OCI-LY7 (cell line): ENCODE data around the gene LHPP. TPM values are rescaled to one million over a fixed set of nuclear protein-coding genes. Genes with fewer than 3 reads are reported as not detected.

Experiments
- BruUV-seq: library from RNA; stranded (reverse); fragments of 400-500 nt; replicated peaks from 2 replicates; lab custom pipeline; 2021; lab: Mats Ljungman, UMichigan
- CTCF ChIA-PET: fragments of 300-600 bp; sonication (Branson Sonifier 250); formaldehyde crosslinking; loops from one replicate; lab custom pipeline; 2022; ENCODE audit warnings: antibody characterized with exemption; ENCODE audit not compliant: unreplicated experiment; lab: Charles Lee
- POLR2A ChIA-PET: fragments of 300-600 bp; sonication (Branson Sonifier 250); formaldehyde crosslinking; loops from one replicate; lab custom pipeline; 2022; ENCODE audit warnings: antibody characterized with exemption; lab: Charles Lee
- DNase-seq: peaks from one replicate; pipeline ENCODE4 v3.0.0-alpha.2; 2015; ENCODE audit warnings: low spot score
- H2AFZ ChIP-seq: fragments of 200-600 bp; sonication (generic), shearing (Covaris generic); 2 replicates; pipeline ENCODE4 v1.6.1; 2014; ENCODE audit warnings: mild to moderate bottlenecking, antibody characterized with exemption, low read length, moderate library complexity
- H3K27ac ChIP-seq: fragments of 200-600 bp; sonication (generic); 2 replicates; pipeline ENCODE4 v1.5.1; 2014; ENCODE audit warnings: mixed run types, low read depth, mild to moderate bottlenecking, moderate library complexity, low read length, inconsistent platforms; ENCODE audit not compliant: poor library complexity, severe bottlenecking
- H3K36me3 ChIP-seq: fragments of 200-600 bp; sonication (generic); 2 replicates; pipeline ENCODE4 v1.6.1; 2014; ENCODE audit warnings: mild to moderate bottlenecking, antibody characterized with exemption, low read length, moderate library complexity, mixed read lengths; ENCODE audit not compliant: insufficient read depth
- H3K4me1 ChIP-seq: fragments of 200-600 bp; sonication (generic); 2 replicates; pipeline ENCODE4 v1.5.1; 2014; ENCODE audit warnings: mild to moderate bottlenecking, low read length; ENCODE audit not compliant: insufficient read depth, poor library complexity, severe bottlenecking
- H3K4me2 ChIP-seq: fragments of 200-600 bp; sonication (generic); 2 replicates; pipeline ENCODE4 v1.6.1; 2014; ENCODE audit warnings: mild to moderate bottlenecking, low read length
- H3K4me3 ChIP-seq: fragments of 200-600 bp; sonication (generic); 2 replicates; pipeline ENCODE4 v1.5.1; 2014; ENCODE audit warnings: mild to moderate bottlenecking, low read depth, low read length; ENCODE audit not compliant: poor library complexity, severe bottlenecking
- H3K79me2 ChIP-seq: fragments of 200-600 bp; sonication (generic); 2 replicates; pipeline ENCODE4 v1.6.1; 2016; ENCODE audit warnings: low read depth, mild to moderate bottlenecking, low read length, moderate library complexity, mixed read lengths; ENCODE audit not compliant: insufficient read depth
- H3K9me2 ChIP-seq: fragments of 200-600 bp; sonication (generic); 2 replicates; pipeline ENCODE4 v1.6.1; 2016; ENCODE audit warnings: mild to moderate bottlenecking, low read length, mixed read lengths; ENCODE audit not compliant: insufficient read depth
- H3K9me3 ChIP-seq: fragments of 200-600 bp; sonication (generic); 2 replicates; pipeline ENCODE4 v1.6.1; 2014; ENCODE audit warnings: mild to moderate bottlenecking, mixed run types, low read length, mixed read lengths
- H4K20me1 ChIP-seq: fragments of 200-600 bp; sonication (generic); 2 replicates; pipeline ENCODE4 v1.6.1; 2014; ENCODE audit warnings: mild to moderate bottlenecking, antibody characterized with exemption, low read length, moderate library complexity, mixed read lengths; ENCODE audit not compliant: insufficient read depth
- EZH2phosphoT487 ChIP-seq: fragments of 200-600 bp; sonication (generic); IDR thresholded peaks from 2 replicates; pipeline ENCODE4 v1.6.1; 2018; ENCODE audit warnings: low read depth, borderline replicate concordance, mild to moderate bottlenecking, mixed run types, antibody characterized with exemption, low read length, moderate library complexity, mixed read lengths
- intact Hi-C: fragments of 100-400 bp; cut with micrococcal nuclease; formaldehyde crosslinking; loops from one replicate; pipeline ENCODE4 v1.10.0; 2022; ENCODE audit not compliant: unreplicated experiment
- total RNA-seq, 2 experiments: library from RNA; depleted of rRNA in 1 of 2; stranded (reverse); fragments of >200 nt in 1 of 2; shearing (Covaris generic) in 1 of 2; gene quantifications; 2 replicates each; pipeline ENCODE4 v1.2.3, GENCODE V29; 2014 to 2022
- TF ChIP-seq, protein P1 (sequence below): fragments of 200-600 bp; sonication (generic); conservative IDR thresholded peaks from 2 replicates; pipeline ENCODE4 v1.5.1; 2014; ENCODE audit warnings: mild to moderate bottlenecking, antibody characterized with exemption, low read length, moderate library complexity, mixed read lengths

Gene LHPP
- total RNA-seq, 2 experiments from 2014 or later = 30.3 to 65.2 TPM

DNA sequence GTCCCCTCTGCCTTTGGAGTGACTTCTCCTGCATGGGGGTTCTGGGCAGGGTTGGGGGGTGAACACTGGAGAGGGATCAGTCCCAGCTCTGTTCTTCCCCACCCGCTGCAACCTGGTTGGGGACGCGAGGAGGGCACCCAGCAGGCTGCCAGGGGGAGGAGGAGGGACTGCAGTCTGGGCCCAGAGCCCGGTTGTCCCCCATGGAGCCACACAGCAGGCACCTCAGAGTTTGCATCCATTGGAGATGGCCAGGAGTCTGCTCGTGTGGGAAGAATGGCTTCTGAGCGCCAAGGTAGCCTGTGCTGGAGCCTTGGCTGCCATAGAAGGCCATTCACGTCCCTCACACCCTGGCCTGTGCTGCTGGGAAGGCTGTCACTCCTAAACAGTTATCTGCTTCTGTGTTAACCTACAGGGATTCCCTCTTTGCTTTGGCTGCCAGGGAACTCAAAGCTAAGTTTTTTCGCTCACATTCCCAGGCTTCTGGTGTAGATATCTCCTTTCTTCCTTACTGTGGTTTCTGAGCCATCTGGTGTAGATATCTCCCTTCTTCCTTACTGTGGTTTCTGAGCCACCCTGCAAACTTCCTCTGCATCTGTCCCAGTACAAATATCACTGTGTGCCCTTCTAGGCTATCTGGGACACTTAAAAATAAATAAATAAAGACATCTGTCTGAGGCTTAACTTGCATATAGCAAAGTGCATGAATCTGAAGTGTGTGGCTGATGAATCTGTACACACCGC lies 133.7 kb downstream of the LHPP start:
- H3K4me2 ChIP-seq = no peak overlapping the region
- H3K4me1 ChIP-seq = peaks cover 27% of the 10 kb centered on the region
- H3K79me2 ChIP-seq = no peaks in the 10 kb centered on the region
- no TSS peak for BruUV-seq
- no peaks in the 10 kb centered on the region for H4K20me1 ChIP-seq
- intact Hi-C loops = no loop called here
- H3K36me3 ChIP-seq = no peaks in the 10 kb centered on the region
- ChIA-PET POLR2A (no interaction called here), CTCF (no interaction called here)
- no peak for DNase-seq
- H3K4me3 ChIP-seq = no peak overlapping the region
- TF ChIP-seq, protein P1, sequence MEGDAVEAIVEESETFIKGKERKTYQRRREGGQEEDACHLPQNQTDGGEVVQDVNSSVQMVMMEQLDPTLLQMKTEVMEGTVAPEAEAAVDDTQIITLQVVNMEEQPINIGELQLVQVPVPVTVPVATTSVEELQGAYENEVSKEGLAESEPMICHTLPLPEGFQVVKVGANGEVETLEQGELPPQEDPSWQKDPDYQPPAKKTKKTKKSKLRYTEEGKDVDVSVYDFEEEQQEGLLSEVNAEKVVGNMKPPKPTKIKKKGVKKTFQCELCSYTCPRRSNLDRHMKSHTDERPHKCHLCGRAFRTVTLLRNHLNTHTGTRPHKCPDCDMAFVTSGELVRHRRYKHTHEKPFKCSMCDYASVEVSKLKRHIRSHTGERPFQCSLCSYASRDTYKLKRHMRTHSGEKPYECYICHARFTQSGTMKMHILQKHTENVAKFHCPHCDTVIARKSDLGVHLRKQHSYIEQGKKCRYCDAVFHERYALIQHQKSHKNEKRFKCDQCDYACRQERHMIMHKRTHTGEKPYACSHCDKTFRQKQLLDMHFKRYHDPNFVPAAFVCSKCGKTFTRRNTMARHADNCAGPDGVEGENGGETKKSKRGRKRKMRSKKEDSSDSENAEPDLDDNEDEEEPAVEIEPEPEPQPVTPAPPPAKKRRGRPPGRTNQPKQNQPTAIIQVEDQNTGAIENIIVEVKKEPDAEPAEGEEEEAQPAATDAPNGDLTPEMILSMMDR = no peak
- no peak for TF ChIP-seq EZH2phosphoT487
- no peak overlapping the region for H2AFZ ChIP-seq
- H3K9me3 ChIP-seq = no peaks in the 10 kb centered on the region
- H3K9me2 ChIP-seq = no peaks in the 10 kb centered on the region
- H3K27ac ChIP-seq = no peak overlapping the region

GRCh38 chr10:124596116-124596785 lies 134.6 kb downstream of the LHPP start:
- H4K20me1 ChIP-seq = no peaks in the 10 kb centered on the region
- CTCF ChIA-PET = interaction anchor here (0.5 kb wide), 1 partner anchor 45 kb away, joined by 3 read pairs; no protein-coding TSS in a partner anchor
- no peaks in the 10 kb centered on the region for H3K36me3 ChIP-seq
- TF ChIP-seq EZH2phosphoT487 = no peak
- TF ChIP-seq, protein P1 = no peak
- no peak overlapping the region for H3K27ac ChIP-seq
- no peaks in the 10 kb centered on the region for H3K9me2 ChIP-seq
- no peak for DNase-seq
- H3K79me2 ChIP-seq = no peaks in the 10 kb centered on the region
- H3K4me2 ChIP-seq = no peak overlapping the region
- no peaks in the 10 kb centered on the region for H3K9me3 ChIP-seq
- peaks cover 36% of the 10 kb centered on the region for H3K4me1 ChIP-seq
- intact Hi-C loops = no loop called here
- no peak overlapping the region for H2AFZ ChIP-seq
- POLR2A ChIA-PET = interaction anchor here (1.4 kb wide), 1 partner anchor 51 kb away, joined by 5 read pairs; no protein-coding TSS in a partner anchor
- no peak overlapping the region for H3K4me3 ChIP-seq
- no TSS peak for BruUV-seq
